ENCODE data around the gene AFAP1.

The AFAP1 gene

DNA sequence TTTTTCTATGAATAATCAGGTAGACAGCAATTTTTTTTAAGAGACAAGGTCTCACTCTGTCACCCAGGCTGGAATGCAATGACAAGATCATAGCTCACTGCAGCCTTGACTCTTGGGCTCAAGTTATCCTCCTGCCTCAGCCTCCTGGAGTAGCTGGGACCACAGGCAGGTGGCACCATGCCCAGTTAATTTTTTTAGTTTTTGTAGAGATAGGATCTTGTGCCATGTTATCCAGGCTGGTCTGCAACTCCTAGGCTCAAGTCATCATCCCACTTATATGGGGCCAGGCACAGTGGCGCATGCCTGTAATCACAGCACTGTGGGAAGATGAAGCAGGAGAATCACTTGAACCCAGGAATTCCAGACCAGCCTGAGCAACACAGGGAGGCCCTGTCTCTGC, 26.8 kb downstream of the AFAP1 start:
- DNase-seq: no peak

GRCh38 chr4:7910952-7911578, 28.6 kb downstream of the AFAP1 start:
- no peak for DNase-seq

- no peak for DNase-seq
These were observed 29.3 kb downstream of the AFAP1 start for GRCh38 chr4:7910263-7910896.

- no peak for DNase-seq
These were observed 30.0 kb downstream of the AFAP1 start for GRCh38 chr4:7909463-7910262.

GRCh38 chr4:7908668-7909067, 31.0 kb downstream of the AFAP1 start:
- DNase-seq: no peak

- DNase-seq: no peak
These were observed 32.5 kb downstream of the AFAP1 start for GRCh38 chr4:7907142-7907541.

GRCh38 chr4:7906171-7906701, 33.4 kb downstream of the AFAP1 start:
- DNase-seq: no peak

DNA sequence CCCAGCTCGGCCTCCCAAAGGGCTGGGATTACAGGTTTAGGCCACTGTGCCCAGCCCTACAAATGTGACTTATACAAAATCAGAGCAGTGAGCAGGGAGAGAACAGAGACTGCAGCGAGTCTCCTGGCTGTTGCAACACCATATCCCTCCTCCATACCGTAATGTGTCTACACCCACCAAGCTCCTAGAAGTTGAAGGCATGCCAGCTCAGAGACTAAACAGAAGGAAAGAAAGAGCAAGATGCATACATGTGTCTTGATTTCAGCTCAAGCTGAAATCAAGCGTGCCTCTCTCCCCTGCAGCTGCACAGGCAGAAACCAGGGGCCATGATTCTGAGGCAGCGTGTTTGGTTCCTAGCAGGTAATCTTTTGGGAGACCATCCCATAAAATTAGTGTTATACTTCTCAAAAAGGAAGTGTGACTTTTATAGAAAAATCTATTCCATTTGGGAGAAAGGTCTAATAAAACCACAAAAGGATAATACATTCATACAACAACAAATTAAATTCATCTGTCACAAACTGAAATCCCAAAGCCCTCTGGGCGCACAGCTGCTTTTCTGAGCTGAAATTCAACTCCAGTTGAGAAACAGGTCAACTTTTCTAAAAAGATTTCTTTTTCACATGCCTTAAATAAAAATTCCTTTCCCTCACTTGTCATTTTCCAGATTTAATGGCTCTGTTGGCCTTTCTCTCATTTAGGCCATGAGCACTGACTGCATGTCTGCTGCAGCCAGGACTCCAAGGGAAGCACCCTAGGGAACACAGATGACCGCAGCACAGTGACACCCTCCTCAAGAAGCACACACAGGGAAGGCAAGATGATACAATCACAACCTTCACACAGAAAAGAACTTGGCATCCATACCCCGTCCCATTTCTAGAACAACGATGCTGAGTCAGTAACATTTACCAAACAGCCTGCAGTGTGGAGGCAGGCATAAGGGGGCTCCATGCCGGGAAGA, 34.4 kb downstream of the AFAP1 start:
- no peak for DNase-seq

- DNase-seq: no peak
These were observed 35.7 kb downstream of the AFAP1 start for GRCh38 chr4:7903791-7904516.

DNA sequence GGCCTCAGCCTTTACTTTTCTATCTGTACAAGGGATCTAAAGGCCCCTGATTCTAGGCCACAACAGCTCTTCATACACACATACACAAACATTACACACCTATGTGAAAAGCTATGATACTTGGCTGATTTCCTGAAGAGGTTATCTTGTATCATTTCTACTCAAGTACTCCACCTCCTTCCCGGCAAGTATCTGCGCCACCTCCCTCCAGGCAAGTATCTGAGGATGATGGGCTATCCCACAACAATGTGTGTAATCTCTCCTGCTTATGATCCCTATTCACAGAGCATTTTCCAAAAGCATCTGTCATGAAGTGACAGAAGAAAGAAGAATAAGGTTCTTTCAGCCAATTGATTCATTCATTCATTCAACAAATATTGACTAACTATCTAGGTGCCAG, 36.8 kb downstream of the AFAP1 start:
- no peak for DNase-seq

DNA sequence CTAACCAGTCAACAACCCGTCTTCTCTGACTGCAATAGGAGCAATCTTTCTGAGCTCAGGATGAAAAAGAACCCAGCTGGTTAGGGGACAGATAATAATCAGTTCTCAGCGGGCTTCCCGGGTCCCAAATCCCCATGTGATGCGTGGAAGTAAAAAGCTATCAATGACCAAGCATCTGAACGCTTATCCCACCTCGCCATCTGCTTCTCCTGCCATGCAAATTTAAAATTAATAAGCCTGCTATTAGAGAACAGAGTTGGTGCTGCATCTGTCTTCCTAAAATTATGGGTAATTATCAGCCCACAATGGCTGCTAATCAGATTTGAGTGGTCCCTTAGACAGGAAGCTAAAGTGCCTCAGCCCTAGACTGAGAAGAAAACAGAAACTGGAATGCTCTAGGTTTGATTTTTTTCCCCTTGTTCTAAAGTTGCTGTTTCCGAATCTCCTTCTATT, 37.5 kb downstream of the AFAP1 start:
- no peak for DNase-seq

DNA sequence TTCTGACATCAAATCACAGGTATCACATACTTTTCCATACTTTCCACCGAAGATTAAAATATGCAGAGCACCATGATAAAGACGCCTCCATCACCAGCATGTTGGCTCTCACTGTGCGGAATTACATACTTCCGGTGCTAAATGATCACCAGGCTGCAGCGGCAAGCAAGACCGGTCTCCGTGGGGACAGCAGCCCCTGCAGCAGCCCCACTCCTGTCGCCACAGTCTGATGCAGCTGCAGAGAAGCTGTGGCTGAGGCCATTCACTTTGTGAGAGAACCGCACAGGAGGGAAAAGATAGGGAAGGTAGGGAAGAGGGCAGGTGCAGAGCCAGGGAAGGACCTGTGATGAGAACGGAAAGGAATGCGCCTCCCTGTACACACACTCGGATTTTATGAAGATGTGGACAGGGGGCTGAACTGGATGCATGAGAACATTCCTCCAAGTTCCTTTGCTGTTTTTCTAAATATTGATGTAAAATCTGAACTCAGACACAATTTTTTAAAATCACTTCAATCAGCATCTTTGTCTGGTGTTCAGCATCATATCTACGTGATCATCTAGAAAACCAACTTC, 38.3 kb downstream of the AFAP1 start:
- DNase-seq: no peak

DNA sequence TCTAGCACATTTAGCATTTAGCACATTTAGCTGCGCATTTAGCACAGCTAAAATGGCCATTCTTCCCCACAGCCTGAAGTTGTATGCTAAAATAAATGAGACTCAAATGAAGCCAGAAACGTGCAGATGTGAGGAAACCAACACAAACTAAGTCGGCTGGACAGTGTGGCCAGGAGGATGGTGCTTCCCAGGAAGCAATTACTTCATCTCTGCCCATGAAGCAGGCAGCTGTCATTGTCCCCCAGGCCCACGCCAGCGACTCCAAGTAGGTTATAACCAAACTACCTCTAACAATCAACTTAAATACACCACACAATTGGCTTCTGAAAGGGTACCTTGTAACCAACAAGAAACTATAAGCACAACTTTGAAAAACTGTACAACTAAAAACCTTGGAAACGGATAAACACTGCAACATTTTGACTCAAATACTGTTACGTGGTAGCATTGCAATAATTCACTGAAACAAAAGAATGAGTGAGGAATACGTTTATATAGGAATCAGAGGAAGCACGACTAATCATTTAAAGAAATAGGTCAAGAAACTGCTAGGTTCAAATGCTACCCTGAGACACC, 39.2 kb downstream of the AFAP1 start:
- no peak for DNase-seq

GRCh38 chr4:7899184-7899869, 40.3 kb downstream of the AFAP1 start:
- DNase-seq: no peak

DNA sequence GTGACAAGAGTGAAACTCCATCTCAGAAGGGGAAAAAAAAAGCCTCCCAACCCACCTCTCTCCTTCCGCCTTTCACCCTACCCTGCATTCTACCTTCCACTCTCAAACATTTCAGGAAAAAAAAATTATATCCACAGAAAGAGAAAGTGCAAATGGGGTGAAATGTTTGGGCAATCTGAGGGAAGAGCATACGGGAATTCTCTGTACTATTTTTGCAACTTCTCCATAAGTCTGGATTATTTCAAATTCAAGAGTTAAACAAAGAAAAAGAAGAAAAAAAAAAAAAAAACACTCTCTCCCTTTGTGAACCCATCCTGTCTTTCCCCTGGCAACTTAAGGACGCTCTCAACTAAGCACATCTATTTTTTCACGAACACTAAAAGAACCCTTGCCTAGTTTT, 41.3 kb downstream of the AFAP1 start:
- DNase-seq: no peak

DNA sequence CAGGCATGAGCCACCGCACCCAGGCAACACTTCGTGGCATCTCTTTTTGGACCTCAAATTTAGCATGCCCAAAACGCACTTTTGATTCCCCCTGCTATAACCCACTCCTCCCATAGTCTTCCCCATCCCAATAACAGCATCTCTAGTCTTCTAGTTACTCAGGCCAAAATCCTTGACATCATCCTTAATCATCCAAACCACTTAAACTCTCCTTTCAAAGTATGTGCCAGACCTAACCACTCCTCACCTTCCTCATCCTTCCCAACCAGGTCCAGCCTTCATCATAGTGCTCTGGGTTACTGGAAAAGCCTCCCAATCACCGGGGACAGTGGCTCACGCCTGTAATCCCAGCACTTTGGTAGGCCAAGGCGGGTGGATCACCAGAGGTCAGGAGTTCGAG, 41.9 kb downstream of the AFAP1 start:
- DNase-seq: no peak

GRCh38 chr4:7894677-7895181, 44.9 kb downstream of the AFAP1 start:
- DNase-seq: no peak

DNA sequence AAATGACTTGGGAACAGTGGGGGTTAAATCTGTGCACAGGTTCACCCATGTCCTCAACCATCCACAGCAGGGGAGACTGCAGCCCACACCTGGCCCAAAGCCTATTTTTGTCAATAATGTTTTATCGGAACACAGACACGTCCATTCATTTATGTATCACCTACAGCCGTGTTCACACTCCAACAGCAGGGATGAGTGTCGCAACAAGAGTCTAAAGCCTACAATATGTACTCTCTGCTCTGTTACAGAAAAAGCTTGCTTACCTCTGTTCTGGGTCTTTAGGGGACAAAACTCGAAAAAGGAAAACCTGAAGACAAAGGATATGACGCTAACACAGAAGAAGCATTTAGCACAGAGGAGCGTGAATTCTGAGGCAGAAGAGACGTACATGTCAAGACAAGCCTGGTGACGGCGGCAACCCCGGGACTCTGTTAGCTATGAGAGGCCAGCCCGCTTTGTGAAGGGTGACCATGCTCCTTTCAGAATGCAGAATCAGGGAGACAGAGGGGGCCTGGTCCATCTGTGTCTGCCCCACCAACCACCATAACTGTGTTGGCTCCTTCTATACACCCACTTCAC, 45.5 kb downstream of the AFAP1 start:
- DNase-seq: no peak

GRCh38 chr4:7893539-7893938, 46.1 kb downstream of the AFAP1 start:
- DNase-seq: no peak
